DMS153 treated with DMSO at 0.1 percent for 48 hours (cell line): ENCODE measurements around the gene CEP170B.

Source experiments
- DNase-seq: peaks from one replicate; lab custom pipeline; 2025; ENCODE audit not compliant: unreplicated experiment; lab: John Stamatoyannopoulos, UW

The CEP170B gene

DNA sequence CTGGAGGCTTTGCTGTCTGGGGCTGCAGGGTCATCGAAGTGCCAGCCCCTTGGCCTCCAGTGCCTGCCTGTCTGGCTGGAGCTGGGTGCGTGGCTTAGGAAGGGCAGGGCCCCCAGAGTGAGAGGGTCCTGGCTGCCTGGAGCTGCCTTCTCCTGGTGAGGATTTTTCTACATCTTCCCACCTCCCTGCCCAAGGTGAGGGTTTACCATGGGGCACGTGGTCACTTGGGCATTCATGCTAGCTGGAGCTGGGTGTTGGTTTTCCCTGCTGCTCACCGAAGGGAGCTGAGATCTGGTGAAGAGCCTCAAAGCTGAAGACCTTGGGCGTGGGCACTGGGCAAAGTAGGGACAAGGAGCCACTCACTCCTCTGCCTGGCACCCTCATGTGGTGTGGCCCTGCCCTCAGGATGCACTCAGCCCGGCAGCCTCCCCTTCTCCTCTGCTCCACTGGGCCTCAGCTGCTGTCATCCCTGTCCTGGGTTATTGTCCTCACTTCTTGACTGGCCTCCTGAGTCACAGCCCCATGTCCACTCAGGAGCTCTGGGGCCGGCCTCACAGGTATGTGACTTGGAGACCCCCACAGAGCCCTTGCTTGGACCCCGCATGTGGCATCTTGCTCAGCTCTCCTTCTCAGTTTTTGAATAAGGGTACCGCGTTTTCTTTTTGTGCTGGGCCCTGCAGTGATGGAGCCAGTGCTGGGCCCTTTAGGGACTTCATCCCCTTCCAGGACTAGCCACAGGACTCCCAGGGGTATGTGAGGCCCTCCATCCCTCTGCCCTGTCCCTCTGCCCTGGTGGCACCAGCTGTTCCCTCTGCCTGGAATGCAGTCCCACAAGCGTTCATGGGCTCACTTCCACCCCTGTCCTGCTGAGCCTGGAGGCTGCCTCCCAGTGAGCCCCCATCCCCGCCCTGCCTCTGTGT, 1.6 kb downstream of the CEP170B start:
- DNase-seq: no peak

GRCh38 chr14:104867371-104868059, 2.4 kb downstream of the CEP170B start:
- DNase-seq: no peak

DNA sequence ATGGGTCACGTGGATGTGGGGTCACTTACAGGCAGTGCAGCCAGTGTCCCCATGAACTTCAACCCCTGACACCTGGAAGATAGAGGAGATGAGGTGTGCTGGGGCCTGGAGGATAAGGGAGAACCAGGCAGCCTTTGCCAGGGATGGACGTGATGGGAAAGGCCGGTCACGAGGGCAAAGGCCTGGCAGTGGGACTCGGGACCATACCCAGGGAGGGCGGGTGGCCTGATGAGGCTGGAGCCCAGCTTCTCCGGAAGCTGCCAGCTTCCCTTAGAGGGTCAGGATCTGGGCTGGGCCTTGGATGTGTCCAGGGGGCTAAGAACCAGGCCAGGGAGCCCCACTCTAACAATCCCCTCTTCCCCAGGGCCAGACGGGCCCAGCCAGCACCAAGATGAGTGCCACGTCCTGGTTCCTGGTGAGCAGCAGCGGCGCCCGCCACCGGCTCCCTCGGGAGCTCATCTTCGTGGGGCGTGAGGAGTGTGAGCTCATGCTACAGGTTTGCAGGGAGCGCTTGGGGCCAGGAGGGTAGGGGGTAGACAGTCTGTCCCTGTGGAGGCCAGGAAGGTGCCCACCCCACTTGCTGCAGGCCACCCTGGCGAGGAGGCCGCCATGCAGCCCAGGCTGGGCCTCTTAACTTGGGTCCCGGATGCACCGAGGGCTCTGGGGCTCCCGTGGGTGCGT, 3.1 kb downstream of the CEP170B start:
- DNase-seq: no peak

GRCh38 chr14:104868811-104869572, 3.9 kb downstream of the CEP170B start:
- DNase-seq: no peak

DNA sequence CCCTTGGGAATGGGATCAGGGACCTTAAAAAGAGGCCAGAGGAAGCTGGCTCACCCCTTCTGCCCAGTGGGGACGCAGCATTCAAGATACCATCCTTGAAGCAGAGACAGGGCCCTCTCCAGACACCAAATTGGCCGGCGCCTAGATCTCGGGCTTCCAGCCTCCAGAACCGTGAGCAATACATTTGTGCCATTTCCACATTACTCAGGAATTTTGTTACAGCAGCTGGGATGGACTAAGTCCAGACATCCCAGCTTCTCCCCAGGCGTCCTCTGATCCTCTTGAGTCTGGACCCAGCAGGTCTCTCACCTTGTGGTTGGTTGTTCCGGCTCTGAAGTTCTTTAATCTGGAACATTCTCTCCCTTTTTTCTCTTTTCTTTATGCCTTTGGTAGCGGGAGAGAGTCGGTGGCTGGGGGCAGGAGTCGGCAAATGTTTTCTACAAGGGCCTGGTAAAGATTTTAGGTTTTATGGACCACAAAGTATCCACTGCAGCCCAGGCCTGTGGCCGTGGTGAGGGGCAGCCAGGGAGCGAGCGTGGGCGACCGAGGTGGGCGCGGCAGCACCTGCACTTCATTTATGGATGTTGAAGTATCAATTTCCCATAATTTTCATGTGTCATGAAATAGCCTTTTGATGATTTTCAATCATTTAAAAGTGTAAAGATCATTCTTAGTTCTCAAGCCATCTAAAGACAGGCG, 4.8 kb downstream of the CEP170B start:
- no peak for DNase-seq

DNA sequence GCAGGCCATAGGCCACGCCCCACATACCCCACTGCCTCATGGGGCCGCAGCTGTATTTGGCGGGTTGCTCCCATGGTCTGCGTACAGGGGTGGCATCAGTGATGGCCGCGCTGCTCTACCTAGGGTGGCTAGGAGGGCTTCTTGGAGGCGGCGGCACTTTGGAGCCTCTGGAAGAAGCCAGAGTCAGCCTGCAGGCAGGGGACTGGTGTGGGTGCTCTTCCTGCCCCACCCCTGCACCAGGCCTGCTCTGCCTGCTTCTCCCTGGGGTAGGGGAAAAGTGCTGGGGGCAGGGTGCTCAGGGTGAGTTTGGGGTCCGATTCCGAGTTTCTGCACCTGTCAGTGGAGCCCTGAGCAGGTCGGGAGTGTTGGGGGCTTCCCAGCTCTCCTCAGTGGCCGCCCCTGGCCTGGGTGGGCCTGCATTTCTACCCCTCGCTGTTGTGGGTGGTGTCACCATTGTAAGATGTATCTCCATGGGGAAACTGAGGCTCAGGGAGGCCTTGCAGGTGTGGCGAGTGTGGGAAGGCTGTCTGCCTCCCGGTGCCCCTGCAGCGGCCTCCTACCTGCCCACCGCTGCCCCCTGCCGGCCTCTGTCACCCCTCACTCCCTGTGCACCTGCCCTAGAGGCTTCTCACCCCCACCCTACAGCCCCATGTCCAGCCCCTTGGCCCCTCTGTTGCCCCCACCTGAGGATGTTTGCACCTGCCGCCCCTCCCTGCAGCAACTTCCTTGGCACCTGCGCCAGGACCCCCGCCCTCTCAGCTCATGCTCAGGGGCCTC, 5.5 kb downstream of the CEP170B start:
- DNase-seq: no peak

GRCh38 chr14:104871145-104871655, 6.1 kb downstream of the CEP170B start:
- DNase-seq: no peak

GRCh38 chr14:104871656-104872468, 6.8 kb downstream of the CEP170B start:
- no peak for DNase-seq

DNA sequence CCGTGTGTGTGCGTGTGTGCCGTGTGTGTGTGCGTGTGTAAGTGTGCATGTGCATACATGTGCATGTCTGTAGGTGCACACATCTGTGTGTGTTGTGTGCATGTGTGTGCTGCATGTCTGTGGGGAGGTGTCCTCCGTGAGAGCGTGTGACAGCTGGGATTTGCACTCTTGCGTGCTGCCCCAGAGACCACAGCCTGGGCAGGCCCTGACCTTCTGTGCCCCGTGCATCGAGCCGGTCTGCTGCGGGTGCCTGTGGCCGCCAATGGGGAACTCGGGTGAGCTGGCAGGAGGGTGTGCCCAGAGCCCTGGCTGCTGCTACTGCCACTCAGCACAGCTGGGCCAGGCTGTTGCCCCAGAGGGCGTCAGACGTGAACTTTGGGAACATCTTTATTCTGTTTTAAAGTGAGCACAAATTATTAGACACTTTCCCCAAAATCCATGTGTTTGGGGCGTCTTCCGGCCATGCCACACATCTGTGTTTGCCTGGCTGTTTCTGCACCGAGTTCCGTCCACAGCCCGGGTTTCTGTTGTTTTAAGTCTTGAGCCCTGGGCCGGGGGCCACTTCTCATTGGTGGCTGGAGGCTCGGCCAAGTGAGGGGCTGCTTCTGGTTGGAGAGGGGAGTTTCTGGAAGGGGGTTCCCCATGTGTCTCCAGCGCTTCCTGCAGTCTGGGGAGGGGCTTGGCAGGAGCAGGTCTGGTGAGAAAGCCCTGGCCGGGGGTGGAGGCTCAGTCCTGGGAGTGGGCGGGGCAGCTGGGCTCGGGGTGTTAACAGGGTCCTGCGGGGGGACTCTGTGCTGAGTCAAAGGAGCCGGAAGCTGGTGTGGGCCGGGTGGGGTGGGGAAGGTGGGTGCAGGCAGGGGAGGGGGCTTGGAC, 7.6 kb downstream of the CEP170B start:
- DNase-seq: no peak

- DNase-seq: no peak
Observed at GRCh38 chr14:104873380-104874055, 8.4 kb downstream of the CEP170B start.

GRCh38 chr14:104874110-104874531, 9.1 kb downstream of the CEP170B start:
- DNase-seq: no peak

GRCh38 chr14:104874571-104875411, 9.7 kb downstream of the CEP170B start:
- DNase-seq: no peak

GRCh38 chr14:104875412-104875751, 10.3 kb downstream of the CEP170B start:
- DNase-seq: no peak

- no peak for DNase-seq
Observed at GRCh38 chr14:104875811-104876210, 10.7 kb downstream of the CEP170B start.

- no peak for DNase-seq
Observed at GRCh38 chr14:104876251-104876699, 11.2 kb downstream of the CEP170B start.
